GM19351 (cell line): ENCODE data around the gene SSTR3.
"Not testable (repeated sequence)": the region's sequence is repeated elsewhere in the genome, so short reads cannot be mapped to it uniquely, and the experiment has no call there.

Source experiments
- ATAC-seq: cut with Tn5 transposase; IDR thresholded peaks from one replicate; pipeline ENCODE4 v1.9.1; 2021; ENCODE audit warnings: mild to moderate bottlenecking, moderate library complexity; ENCODE audit not compliant: unreplicated experiment

The SSTR3 gene

DNA sequence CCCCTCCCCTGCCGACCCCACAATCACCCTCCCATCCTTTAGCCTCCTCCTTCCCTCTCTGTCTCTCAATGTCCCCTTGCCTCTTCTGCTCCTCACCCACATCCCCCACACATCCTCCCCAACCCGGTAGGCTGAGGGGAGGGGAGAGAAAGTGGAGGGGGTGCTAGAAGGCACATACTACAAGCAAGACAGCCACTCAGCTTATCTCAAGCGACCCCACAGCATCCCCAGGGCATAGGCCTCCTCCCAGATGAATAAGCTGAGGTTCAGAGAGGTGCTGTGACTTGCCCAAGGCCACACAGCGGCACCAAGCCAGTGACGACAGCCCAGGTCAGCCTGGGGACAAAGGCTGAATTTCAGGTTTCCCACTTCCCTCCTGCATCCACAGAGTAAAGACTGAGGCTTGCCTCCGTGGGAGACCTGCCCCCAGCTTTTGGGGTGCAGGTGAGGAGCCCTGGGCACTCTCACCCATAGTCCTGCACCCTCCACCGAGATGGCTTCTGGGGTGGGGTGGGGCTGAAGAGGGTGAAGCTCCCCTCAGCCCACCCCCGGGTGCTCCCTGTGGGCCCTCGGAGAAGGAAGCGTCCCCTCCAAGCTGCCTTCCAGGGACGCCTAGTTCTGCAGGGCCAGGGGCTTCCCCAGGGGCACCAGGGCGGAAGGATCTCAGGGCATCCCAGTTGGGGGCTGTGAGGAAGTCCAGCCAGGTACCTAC is 31.3 kb upstream of the SSTR3 start:
- ATAC-seq: no peak

DNA sequence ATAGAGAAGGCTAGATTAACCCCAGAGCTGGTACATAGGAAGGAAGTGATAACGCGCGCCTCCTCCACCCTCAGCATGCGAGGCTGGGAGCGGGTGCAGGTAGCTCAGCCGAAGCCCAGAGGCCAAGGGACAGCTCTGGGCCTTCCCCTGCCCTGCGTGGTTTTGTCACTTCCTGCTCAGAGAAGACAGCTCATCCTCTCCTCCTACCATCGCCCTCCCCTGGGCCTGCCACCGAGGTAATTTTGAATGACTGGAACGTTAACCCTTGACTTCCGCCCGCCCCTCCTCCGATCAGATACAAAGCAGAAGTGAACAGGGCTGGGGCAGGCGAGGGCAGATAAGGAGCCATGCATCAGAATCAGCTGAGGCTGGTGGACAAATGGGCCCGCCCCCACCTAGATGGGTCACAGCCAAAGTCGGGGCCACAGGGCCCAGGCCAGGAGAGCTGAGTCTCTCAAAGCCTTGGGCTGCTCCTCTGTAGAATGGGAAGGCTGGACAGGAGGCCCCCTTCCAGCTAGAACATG is 30.2 kb upstream of the SSTR3 start:
- peak; percentile 63 for ATAC-seq

DNA sequence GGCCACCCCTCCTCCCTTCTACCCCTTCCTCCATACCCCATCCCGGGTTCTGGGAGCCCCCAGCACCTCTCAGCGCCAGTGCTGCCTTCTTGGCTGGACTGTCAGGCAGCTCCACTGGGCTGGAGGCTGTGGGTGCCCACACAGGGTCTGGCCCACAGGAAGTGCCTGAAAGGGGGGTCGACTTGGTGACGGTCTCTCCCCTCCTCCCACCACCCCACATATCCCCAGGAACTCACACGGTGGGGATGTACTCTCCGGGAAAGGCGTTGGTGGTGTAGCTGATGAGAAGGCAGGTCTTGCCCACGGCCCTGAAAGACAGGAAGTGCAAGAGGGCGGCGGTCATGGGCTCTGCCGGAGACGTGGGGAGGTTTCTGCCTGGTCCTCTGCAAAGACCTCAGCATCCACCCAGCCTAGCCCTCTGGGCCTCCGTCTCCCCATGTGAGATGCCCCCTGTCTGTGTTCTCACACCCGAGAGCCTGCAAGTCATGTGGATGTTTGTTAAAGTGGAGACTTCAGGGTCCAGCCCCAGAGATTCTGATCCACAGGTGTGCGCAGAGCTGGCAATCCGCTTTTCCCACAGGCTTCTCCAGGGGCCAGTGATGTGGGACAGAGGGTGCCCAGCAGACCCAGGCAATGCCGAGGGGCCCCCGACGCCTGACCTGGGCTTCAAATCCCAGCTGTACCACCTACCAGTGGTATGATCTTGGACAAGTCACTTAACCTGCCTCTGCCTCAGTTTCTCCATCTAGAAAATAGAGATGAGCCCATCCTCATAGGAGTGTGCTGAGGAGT is 29.3 kb upstream of the SSTR3 start:
- no peak for ATAC-seq

DNA sequence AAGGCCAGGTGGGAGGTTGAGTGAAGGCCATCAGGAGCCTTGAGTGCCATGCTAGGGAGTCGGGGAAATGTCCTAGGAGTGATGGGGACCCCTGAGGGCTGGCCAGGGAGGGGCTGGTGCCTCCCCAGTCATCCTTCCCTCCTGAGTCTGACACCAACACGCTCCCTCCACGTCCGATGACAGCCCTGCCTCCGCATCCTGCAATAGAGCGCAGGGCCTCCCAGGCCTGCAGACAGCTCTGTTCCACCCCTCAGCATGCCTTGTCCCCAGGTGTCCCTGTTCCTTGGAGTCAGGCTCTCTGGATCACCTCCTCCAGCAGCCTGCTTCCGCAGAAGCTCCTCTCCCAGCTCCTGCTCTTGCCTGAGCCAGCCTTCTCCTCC is 28.7 kb upstream of the SSTR3 start:
- no peak for ATAC-seq

DNA sequence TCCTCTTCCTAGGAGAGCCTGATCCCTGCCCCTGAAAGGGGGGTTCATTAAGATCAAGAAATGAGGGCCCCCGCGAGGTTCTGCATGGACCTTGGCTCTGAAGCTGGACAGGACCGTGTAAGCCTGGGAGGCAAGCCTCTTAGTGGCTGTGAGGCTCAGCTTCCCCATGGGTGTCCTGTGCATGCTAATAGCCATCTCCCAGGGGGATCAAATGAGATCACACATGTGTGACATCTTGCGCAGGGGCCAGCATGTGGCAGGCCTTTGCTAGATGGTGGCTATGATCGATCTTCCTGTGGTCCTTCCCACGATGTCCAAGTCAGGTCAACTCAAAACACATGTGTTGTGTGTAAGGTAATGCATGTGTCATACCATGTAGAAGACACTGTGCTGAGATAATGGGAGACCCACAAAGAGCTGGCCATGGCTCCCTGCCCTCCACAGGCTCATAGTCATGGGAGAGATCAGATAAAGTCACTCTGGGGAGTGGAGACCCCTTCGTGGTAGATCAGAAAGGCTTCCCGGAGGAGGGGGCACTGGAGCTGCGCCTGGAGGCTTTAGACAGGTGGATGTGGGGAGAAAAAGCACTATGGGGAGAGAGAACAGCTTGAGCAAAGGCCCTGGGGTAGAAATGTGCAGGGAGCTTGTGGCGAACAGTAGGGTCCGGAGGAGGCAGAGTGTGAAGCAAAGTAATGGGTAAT is 28.1 kb upstream of the SSTR3 start:
- ATAC-seq: no peak

DNA sequence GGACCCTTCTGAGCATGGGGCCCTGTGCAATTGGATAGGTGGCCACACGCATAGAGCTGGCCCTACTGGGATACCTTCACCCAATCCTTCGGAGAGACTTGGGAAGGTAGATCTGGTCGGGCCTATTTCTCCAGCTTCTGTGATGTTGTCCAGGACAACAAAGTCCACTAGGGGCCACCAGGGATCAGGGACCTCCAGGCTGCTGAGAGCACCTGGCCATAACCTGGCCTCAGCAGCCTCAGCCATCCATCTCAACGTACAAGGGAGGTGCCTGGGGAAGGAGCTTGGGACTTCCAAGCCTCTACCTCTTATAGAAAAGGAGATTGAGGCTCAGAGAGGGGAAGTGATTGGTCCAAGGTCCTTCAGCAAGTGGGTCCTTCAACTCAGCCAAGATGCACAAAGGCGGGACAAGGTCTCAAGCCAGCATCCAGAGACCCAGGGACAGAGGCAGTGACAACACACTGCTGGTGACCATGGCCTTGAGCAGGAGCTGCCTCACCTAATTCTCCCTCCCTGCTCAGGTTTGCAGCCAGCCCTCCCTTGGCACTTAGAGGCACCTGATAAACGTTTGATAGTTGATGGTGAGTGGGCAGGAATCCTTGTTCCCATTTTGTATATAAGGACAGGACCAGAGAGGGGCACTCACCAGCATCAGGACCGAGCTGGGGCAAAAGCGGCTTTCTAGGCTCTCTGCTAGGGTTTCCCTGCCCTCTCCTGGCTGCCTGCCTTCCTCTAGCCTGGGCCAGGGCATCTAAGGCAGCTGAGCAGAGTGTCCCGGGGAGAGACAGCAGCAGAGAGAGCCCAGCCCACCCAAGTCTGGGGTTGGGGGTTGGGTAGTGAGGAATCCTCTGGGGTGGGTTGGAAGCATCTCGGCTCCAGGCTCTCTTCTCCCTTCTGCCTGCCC is 27.3 kb upstream of the SSTR3 start:
- ATAC-seq: no peak

DNA sequence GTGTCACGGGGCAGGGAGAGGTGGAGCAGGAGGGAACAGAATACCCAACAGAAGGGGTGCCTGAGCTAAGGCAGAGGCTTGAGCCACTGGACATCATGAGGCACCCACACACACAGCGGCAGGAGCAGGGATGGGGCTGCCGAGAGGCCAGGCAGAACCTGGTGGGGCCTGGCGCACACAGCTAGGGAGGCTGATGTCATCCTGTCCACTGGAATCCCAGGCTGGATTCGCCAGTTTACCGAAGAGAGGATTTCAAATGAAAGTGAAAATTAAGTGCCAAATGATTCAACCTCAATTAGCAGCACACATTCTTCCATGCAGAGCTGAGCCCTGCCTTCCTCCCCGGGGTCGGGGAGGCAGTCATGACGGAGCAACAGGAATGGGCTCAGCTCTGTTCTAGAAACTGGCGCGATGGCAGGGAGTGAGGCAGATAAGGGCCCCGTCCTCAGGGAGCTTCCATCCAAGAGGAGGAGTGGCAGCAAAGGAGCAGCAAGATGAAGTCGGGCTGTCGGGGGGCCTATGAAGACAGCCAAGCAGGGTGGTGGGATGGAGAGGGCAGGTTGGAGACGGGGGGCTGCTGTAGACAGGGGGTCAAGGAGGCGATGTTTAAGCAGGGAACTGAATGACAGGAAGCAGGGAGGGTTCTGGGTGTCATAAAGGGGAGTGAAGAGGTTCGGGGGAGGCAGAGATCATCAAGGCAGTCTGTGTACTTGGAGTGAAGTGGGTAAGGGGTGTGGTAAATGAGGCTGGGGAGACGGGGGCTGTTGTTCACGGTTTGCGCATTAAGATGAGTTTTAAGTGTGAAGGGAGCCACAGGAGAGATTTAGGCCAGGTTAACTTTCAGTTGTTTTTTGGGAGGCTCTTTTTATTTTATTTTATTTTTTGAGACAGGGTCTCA is 25.3 kb upstream of the SSTR3 start:
- no peak for ATAC-seq

DNA sequence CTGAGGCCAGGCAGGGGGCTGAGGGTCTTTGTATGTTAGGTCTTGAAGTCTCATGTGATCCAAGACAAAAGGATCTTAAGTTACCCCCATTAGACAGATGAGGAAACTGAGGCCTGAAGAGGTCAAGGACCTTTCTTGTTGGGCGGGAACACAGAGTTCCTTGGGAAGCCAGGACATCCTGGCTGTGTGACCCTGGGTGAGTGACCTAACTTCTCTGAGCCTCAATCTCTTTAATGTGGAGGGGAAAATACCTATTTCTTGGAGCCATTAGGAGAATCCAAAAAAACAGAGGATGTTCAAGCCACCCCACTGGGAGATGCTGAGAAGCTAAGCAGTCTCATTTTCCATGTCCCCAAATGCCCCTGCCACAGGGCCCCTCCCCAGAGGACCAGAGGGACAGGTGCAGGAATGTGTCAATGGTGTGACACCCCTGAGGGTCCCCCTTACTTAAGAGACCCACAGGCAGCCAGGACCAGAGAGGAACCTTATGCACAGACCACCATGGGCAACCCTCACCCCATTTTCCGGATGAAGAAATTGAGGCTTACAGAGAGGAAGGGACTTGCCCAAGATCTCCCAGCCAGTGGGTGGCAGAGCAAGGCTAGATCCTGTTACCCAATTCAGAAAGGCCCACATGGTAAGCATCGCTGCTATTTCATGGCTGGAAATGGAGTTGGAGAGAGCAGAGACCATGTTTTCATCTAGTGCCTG is 23.8 kb upstream of the SSTR3 start:
- ATAC-seq: no peak

DNA sequence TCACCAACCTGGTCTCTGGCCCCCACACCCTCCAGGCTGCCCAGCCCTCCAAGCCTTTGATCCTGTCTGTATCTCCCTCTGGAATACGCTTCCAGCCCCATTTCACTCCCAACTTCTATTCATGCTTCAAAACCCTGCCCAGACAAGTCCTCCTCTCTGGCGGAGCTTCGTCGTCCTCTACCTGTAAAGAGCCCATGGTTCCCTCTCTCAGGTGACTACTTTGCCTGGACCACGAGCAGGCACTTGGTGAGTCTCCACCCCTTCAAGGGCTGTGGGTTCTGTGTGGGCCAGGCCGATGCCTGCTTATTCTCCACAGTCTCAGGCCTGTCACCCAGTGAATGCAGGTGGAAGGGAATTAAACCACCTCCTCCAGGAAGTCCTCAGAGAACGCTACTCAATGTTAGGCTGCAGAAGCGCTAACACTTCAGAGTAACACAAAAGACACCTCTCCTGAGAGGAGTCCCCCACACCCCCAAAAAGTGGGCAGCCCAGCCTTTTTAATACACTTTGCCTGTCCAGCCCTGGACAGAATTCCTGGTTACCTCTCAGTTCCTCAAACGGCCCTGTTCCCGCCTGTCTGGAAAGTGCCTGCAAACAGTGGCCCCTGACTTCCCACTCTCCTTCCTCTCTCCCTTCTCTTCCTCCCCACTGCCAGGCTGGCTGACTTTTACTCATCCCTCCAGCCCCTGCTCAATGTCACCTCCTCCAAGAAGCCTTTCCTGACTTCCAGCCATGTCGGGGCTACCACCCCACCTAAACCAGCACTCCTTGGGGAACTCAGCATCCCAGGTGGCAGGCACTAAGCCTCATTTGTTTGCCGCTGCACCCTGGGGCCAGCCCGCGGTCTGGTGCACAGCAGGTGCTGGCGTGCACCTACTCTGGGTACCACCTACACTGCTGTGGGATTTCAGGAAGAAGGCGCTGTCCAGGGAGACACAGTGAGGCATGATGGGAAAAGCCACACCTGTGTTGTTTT is 22.7 kb upstream of the SSTR3 start:
- ATAC-seq: no peak

DNA sequence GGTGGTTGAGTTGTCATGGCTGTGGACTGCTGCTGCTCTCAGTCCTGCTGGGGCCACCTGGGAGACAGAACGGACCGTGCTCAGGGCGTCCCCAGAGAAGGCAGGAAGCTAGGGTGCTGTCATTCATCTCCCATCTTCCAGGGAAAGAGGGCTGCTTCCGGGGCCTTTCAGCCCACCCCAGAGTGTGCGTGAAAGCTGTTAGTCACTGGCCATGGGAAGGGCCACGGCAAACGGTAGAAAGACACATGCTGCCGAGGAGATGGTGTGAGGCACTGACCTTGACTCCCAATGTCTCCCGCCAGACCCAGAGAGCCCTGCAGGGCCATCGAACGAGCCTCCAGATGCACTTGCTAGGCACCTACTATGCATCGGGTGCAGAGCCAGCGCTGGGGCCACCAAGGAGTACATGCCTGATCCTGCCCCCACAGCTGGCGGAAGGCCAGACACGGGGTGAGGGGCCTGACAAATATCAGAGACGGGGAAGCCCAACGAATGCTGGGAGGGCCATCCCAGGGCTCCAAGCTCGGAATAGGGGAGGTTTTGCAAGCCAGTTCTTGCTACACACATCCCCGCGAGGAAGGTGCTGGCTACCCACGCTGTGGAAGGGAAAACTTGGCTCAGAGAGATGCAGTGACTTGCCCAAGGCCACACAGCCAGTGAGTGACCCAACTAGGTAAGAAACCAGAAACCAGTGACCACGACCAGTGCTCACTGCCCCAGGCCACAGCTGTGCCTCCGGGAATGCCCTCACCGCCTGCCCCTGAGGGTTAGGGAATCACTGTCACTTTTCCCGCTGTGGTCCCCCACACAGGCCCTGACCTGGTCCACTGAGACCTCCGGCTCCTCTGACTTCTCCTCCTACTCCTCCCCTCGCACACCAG is 21.7 kb upstream of the SSTR3 start:
- ATAC-seq: no peak

DNA sequence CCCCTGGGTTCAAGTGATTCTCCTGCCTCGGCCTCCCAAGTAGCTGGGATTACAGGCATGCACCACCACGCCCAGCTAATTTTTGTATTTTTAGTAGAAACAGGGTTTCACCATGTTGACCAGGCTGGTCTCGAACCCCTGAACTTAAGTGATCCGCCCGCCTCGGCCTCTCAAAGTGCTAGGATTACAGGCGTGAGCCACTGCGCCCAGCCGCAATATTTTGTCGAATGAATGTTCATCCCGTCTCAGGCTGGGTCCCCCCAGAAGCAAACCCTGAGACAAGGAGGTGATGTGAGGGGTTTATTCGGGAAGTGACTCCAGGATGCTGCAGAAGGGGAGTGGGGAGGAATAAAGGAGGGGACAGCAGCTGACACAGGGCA is 21.1 kb upstream of the SSTR3 start:
- ATAC-seq: not testable (repeated sequence)

DNA sequence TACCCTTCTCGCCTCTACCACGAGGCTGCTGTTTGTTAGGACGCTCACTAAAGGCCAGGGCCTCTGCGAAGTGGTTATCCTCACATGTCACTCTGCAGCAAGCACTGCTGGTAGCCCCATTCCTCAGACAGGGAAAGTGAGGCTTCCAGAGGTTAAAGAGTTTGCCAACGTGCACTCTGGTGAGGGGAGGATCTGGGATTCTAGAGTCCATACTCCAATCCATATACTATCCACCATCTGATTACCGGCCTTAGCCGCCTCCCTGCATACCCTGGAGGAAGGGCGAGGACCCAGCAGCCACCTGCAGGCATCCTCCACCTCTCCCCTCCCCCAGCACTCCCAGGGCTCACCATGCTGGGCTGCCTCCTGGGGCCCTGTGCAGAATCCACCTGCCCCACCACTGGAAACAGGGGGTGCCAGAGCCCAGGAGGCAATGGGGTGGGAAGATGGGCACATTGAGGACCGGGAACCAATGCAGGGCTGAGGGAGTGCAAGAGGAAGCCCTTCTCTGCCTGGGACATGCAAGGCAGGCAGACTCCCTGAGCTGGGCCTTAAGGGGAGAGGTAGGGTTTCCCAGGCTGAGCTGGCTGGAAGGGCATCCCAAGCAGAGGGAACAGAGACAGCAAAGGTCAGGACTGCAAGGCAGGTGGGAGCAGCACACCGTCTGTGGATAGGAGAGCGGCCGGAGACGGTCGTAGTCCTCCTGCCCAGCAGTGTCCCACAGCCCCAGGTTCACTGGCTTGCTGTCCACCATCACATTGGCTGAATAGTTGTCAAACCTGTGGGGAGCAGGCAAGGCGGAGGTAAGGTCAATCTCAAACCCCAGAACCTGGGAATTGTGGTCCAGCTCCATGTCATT is 20.1 kb upstream of the SSTR3 start:
- no peak for ATAC-seq

DNA sequence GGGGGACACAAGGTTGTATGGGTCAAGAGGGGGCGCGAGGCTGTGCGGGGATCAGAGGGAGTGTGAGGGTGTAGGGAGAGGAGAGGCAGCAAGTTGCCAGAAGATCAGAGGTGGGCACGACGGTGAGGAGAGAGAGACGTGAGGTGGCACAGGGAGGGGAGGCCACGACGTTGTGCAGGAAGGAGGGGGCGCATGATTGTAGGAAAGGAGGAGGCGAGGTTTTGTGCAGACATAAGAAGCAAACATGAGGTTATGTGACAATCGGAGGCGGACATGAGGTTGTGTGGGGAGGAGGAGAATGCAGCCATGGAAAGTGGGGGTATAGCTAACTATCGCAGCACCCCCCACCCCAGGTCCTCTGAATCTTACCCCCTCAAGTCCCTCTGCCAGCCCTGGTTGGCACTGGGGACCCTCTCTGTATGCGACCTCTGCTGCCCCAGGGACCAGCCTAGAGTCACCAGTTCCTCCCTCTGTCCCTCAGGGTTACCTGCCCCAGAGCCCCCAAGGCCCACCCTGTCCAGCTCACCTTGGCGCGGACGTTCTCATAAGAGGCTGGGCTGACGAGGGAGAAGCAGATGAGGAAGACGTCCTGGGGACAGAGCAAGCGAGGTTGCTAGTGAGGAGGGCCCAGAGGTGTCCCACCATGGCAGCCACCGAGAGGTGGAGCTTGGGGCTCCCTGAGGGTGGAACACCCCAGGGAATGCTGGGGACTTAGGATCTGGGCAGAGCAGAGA is 19.3 kb upstream of the SSTR3 start:
- ATAC-seq: no peak

DNA sequence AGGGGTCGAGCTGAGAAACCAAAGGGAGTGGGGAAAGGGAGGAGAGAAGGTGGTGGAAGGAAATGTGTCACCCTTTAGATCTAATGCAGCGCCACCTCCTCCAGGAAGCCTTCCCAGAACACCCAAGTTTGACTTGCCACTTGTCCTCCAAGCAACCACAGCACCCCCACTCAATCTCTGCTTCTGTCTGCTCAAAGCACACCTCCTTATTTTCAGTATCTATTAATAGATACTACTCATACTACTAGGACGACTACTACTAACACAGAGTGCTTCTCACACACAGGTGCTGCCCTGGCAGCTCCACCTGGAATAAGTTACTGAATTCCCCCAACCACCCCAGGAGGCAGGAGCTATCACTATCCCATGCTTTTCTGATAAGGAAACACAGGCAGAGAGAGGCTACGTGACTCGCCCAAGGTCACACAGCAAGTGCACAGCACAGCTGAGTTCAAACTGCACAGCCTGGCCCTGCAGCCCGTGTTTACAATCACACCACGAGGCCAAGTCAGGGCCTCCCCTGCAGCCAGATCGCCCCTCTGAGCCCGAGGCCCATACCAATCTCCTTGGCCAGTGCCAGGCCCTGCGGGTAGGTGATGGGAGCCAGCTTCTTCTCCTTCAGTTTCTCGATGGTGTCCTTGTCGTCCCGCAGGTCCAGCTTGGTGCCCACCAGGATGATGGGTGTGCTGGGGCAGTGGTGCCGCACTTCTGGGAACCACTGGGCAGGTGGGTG is 18.6 kb upstream of the SSTR3 start:
- ATAC-seq: peak; percentile 63
